GM12878 (cell line): ENCODE measurements around the gene MBD6. TPM values are rescaled to one million over a fixed set of nuclear protein-coding genes. Genes with fewer than 3 reads are reported as not detected.

Experiments used
- ATAC-seq: fragments of 200-7000 bp; cut with Tn5 transposase; 3 replicates; pipeline ENCODE4 v1.9.1; 2020; ENCODE audit warnings: mild to moderate bottlenecking, moderate library complexity
- BruUV-seq: library from RNA; stranded (reverse); fragments of 400-500 nt; replicated peaks from 2 replicates; lab custom pipeline; 2021; lab: Mats Ljungman, UMichigan
- CTCF ChIA-PET: fragments of 300-600 bp; sonication (Branson Sonifier 250); formaldehyde crosslinking; extraction: SDS; loops from one replicate; lab custom pipeline; 2021; ENCODE audit warnings: inconsistent platforms; lab: Yijun Ruan, JAX
- POLR2A ChIA-PET: fragments of 350-600 bp; formaldehyde crosslinking; extraction: SDS; loops from one replicate; lab custom pipeline; 2021; ENCODE audit warnings: inconsistent platforms; lab: Charles Lee
- RAD21 ChIA-PET: fragments of 300-600 bp; sonication (Branson Sonifier 250); formaldehyde crosslinking; loops from one replicate; lab custom pipeline; 2023; ENCODE audit warnings: antibody characterized with exemption; ENCODE audit not compliant: unreplicated experiment; lab: Charles Lee
- SMC1A ChIA-PET: fragments of 300-600 bp; sonication (Branson Sonifier 250); formaldehyde crosslinking; loops from one replicate; lab custom pipeline; 2023; ENCODE audit not compliant: unreplicated experiment, uncharacterized antibody; lab: Charles Lee
- DNase-seq: peaks from one replicate; pipeline ENCODE4 v3.0.0-alpha.2; 2011; ENCODE audit warnings: low read depth, low spot score
- FAIRE-seq: peaks from 3 replicates; lab custom pipeline; 2011; peaks lifted over from hg19 to GRCh38; lab: Jason Lieb, UNC
- H2AFZ ChIP-seq: 2 replicates; pipeline ENCODE4 v1.6.0; 2011; ENCODE audit warnings: low read depth, low read length, control low read depth; ENCODE audit not compliant: control insufficient read depth
- H3K27ac ChIP-seq: 2 replicates; pipeline ENCODE4 v1.5.1; 2011; ENCODE audit warnings: control low read depth; ENCODE audit not compliant: control insufficient read depth, insufficient read depth
- H3K27me3 ChIP-seq, 2 experiments: replicated peaks in 1 of 2; 2 replicates each; pipeline versions ENCODE4 v1.6.0 to v1.6.1; 2011; ENCODE audit warnings: low read length in 1 of 2; ENCODE audit not compliant: control insufficient read depth in 2 of 2, insufficient read depth in 2 of 2
- H3K36me3 ChIP-seq, 2 experiments: 2 replicates each; pipeline ENCODE4 v1.5.1; 2011; ENCODE audit warnings: low read length in 1 of 2; ENCODE audit not compliant: control insufficient read depth in 2 of 2, insufficient read depth in 2 of 2
- H3K4me1 ChIP-seq: 2 replicates; pipeline ENCODE4 v1.6.1; 2011; ENCODE audit warnings: mild to moderate bottlenecking, low read length, moderate library complexity, mixed read lengths; ENCODE audit not compliant: control insufficient read depth, insufficient read depth
- H3K4me2 ChIP-seq: 2 replicates; pipeline ENCODE4 v1.6.0; 2011; ENCODE audit warnings: control low read depth; ENCODE audit not compliant: control insufficient read depth, insufficient read depth
- H3K4me3 ChIP-seq: fragments of 200-600 bp; sonication (generic); 2 replicates; pipeline ENCODE4 v1.5.1; 2016
- H3K79me2 ChIP-seq: 2 replicates; pipeline ENCODE4 v1.6.0; 2011; ENCODE audit warnings: low read length; ENCODE audit not compliant: control insufficient read depth, insufficient read depth
- H3K9ac ChIP-seq: 2 replicates; pipeline ENCODE4 v1.8.0; 2011; ENCODE audit warnings: low read length, control low read depth, mixed read lengths; ENCODE audit not compliant: control insufficient read depth, insufficient read depth
- H3K9me3 ChIP-seq: replicated peaks from 3 replicates; pipeline ENCODE4 v1.5.1; 2011; ENCODE audit warnings: mild to moderate bottlenecking, low read length; ENCODE audit not compliant: control insufficient read depth, insufficient read depth
- H4K20me1 ChIP-seq: 2 replicates; pipeline ENCODE4 v1.6.0; 2011; ENCODE audit not compliant: control insufficient read depth, insufficient read depth
- MTA2 ChIP-seq: fragments of 450-650 bp; IDR thresholded peaks from 2 replicates; pipeline ENCODE4 v1.6.1; 2016; ENCODE audit warnings: low read depth, mild to moderate bottlenecking, moderate library complexity
- PML ChIP-seq: IDR thresholded peaks from 2 replicates; pipeline ENCODE4 v1.6.1; 2012; ENCODE audit warnings: low read length, inconsistent platforms
- POLR2A ChIP-seq: IDR thresholded peaks from 2 replicates; pipeline ENCODE4 v1.6.1; 2011; ENCODE audit warnings: low read depth, mild to moderate bottlenecking, low read length
- RUNX3 ChIP-seq: IDR thresholded peaks from 2 replicates; pipeline ENCODE4 v1.6.1; 2012; ENCODE audit warnings: low read length, inconsistent platforms
- WGBS: methylation state at CpG from one replicate; pipeline ENCODE4 v1.1.6; 2016; ENCODE audit warnings: low lambda C conversion rate; ENCODE audit not compliant: insufficient replicate concordance, insufficient coverage; ENCODE audit errors: missing lambda C conversion rate; 5-methylcytosine and 5-hydroxymethylcytosine counted together
- in situ Hi-C: fragments of 300-500 bp; cut with MboI; formaldehyde crosslinking; loops from 9 replicates; pipeline ENCODE4 v1.14.3; 2018; ENCODE audit warnings: mixed read lengths
- intact Hi-C: fragments of 100-400 bp; cut with micrococcal nuclease; formaldehyde crosslinking; loops from one replicate; pipeline ENCODE4 v1.14.2; 2022; ENCODE audit not compliant: unreplicated experiment
- polyA plus RNA-seq, 11 experiments: library from polyadenylated mRNA; depleted of rRNA in 4 of 11; unstranded in 6 of 11; stranded (reverse) in 5 of 11; fragments of >200 nt; fragmentation: Nextera tagmentation in 4 of 11; fragmentation: Illumina TruSeq in 1 of 11; extraction: Ambion mirVana in 4 of 11; extraction: Trizol in 1 of 11; gene quantifications; 1 replicate in 1 of 11; 2 replicates in 10 of 11; pipeline versions ENCODE4 v1.2.1 to v1.2.3, GENCODE V29; 2011 to 2016; ENCODE audit warnings: inconsistent platforms in 2 of 11, missing spikeins in 2 of 11, low read depth in 1 of 11
- total RNA-seq, 4 experiments: library from RNA; depleted of rRNA in 3 of 4; stranded (reverse); fragments of >200 nt in 3 of 4; fragmentation: Illumina TruSeq in 1 of 4; extraction: Trizol in 1 of 4; gene quantifications; 2 replicates each; pipeline versions ENCODE4 v1.2.1 to v1.2.3, GENCODE V29; 2013 to 2021

MBD6 gene
- total and polyA plus RNA-seq, 10 of the 15 experiments (the other 5 are each of a cell fraction or from before 2014, with no cell fraction given) = 1.5 to 52.7 (median 6.8) TPM

DNA sequence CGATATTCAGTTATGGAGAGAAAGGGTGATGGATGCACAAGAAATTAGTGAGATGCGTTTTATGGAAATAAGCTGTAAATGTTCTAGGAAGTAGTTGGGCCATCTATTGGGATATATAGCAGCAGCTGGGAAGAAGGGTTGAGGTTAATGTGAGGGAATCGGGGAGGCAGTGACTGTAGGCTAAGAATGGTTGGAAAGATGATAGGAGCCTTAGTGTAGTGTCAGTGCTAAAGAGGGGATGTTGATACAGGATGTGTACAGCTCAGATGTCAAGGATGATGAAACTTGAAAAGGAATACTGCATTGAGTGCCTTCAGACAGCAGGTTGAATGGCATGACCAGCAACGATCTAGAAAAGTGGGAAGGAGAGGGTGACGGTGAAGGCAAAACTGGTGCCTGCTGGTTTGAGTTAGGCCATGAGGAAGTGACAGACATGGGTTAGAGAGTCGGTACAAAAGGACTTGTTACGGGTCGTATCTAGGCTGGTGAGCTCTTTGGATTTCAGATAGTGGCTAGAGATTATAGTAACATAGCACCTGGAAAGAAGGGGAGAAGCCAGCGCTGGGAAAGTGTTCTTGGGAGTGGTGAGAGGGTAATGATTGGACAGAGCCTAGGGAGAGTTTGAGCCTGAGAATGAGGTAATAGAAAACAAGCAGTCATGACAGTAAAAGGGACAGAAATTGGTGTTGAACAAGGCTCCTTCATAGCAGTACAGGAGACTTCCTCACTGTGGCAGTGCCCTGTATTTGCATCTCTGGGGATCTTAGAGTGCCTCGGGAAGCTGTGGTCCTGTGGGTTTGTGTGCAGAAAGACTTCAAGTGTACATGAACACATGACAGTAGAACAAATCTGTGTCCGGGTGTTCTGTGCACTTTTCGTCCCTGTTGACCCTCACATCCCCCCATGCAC is 25.1 kb upstream of the MBD6 start:
- CTCF ChIA-PET = interaction anchor here (0.6 to 1.6 kb wide), 2 partner anchors 11 to 78 kb away, joined by 3 read pairs; no protein-coding TSS in a partner anchor
- H3K36me3 ChIP-seq = peaks cover 8 to 23% of the 10 kb centered on the region in 2 experiments
- 0 out of 2 replicates have a peak, but pooled peaks have one; percentile 5 for TF ChIP-seq PML
- no peak for TF ChIP-seq RUNX3
- TF ChIP-seq, all 136 proteins: peak for 1
- WGBS = 78% methylated on average over 12 of the region's 12 CpGs
- H3K9ac ChIP-seq = no peak overlapping the region
- POLR2A ChIA-PET = interaction anchor here (0.6 to 1.7 kb wide), 4 partner anchors 20 to 1140 kb away, joined by 3 to 4 read pairs (median 3); no protein-coding TSS in a partner anchor
- H3K27me3 ChIP-seq = no peaks in the 10 kb centered on the region
- RAD21 ChIA-PET = no interaction called here
- TSS peak; percentile 25 for BruUV-seq
- DNase-seq = no peak
- H3K79me2 ChIP-seq = no peaks in the 10 kb centered on the region
- H3K4me1 ChIP-seq = no peaks in the 10 kb centered on the region
- SMC1A ChIA-PET = interaction anchor here (0.7 kb wide), 1 partner anchor 18 kb away, joined by 6 read pairs; no protein-coding TSS in a partner anchor
- H2AFZ ChIP-seq = no peak overlapping the region
- FAIRE-seq = peak; percentile 31
- peak; percentile 36 for ATAC-seq
- H3K9me3 ChIP-seq = no peaks in the 10 kb centered on the region
- intact Hi-C loops = no loop called here
- in situ Hi-C loops = no loop called here
- no peak overlapping the region for H3K4me3 ChIP-seq
- no peak overlapping the region for H3K4me2 ChIP-seq
- no peak overlapping the region for H3K27ac ChIP-seq
- no peaks in the 10 kb centered on the region for H4K20me1 ChIP-seq

DNA sequence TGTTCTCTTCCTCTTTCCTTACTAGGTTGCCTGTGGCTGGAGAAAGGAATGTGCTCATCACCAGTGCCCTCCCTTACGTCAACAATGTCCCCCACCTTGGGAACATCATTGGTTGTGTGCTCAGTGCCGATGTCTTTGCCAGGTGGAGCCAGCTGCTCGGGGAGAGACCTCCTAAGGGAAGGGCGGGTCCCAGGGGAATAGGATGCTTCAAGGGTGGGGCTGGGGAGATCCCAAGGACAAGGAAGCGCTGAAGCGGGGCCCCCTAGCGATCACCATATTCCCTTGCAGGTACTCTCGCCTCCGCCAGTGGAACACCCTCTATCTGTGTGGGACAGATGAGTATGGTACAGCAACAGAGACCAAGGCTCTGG is 24.5 kb upstream of the MBD6 start:
- FAIRE-seq = no peak
- RAD21 ChIA-PET = no interaction called here
- in situ Hi-C loops (no loop called here), intact Hi-C loops (no loop called here)
- POLR2A ChIA-PET = interaction anchor here (1.7 kb wide), 1 partner anchor 26 kb away, joined by 4 read pairs; no protein-coding TSS in a partner anchor
- Histone ChIP-seq H3K27ac (no peak overlapping the region), H3K4me1 (no peaks in the 10 kb centered on the region), H3K79me2 (no peaks in the 10 kb centered on the region), H3K4me2 (no peak overlapping the region), H3K9ac (no peak overlapping the region), H3K27me3 (no peaks in the 10 kb centered on the region), H3K36me3 (peaks cover 8 to 17% of the 10 kb centered on the region in 2 experiments), H4K20me1 (no peaks in the 10 kb centered on the region), H3K4me3 (no peak overlapping the region), H2AFZ (no peak overlapping the region), H3K9me3 (no peaks in the 10 kb centered on the region)
- DNase-seq = no peak
- SMC1A ChIA-PET = no interaction called here
- CTCF ChIA-PET = no interaction called here
- no TSS peak for BruUV-seq
- 0 out of 2 replicates have a peak, but pooled peaks have one; percentile 43 for TF ChIP-seq POLR2A
- TF ChIP-seq MTA2 = no peak
- 98% methylated on average over 9 of the region's 9 CpGs for WGBS
- no peak for ATAC-seq
